Loucy (cell line): ENCODE results near the gene ARSI.

Experiments
- H2AFZ ChIP-seq: fragments of 200-600 bp; sonication (generic); 2 replicates; pipeline ENCODE4 v1.6.0; 2016; ENCODE audit warnings: antibody characterized with exemption, mild to moderate bottlenecking, low read length, moderate library complexity
- H3F3A ChIP-seq: fragments of 200-600 bp; 2 replicates; pipeline ENCODE4 v1.6.0; 2016; ENCODE audit warnings: antibody characterized with exemption, low read depth, mild to moderate bottlenecking
- H3K27me3 ChIP-seq: fragments of 200-600 bp; sonication (generic); 2 replicates; pipeline ENCODE4 v1.6.1; 2014; ENCODE audit warnings: low read length, mild to moderate bottlenecking; ENCODE audit not compliant: insufficient read depth, poor library complexity, severe bottlenecking
- H3K36me3 ChIP-seq: fragments of 200-600 bp; sonication (generic); 2 replicates; pipeline ENCODE4 v1.6.1; 2016; ENCODE audit warnings: low read length; ENCODE audit not compliant: insufficient read depth
- H3K4me1 ChIP-seq: fragments of 200-600 bp; sonication (generic); 2 replicates; pipeline ENCODE4 v1.5.1; 2014; ENCODE audit warnings: low read length, mild to moderate bottlenecking; ENCODE audit not compliant: insufficient read depth, poor library complexity, severe bottlenecking
- H3K4me2 ChIP-seq: fragments of 200-600 bp; sonication (generic); 2 replicates; pipeline ENCODE4 v1.6.0; 2014; ENCODE audit warnings: antibody characterized with exemption, low read length, low read depth, mild to moderate bottlenecking; ENCODE audit not compliant: poor library complexity, severe bottlenecking
- H3K4me3 ChIP-seq: fragments of 200-600 bp; sonication (generic); 2 replicates; pipeline ENCODE4 v1.5.1; 2014; ENCODE audit warnings: low read length, mild to moderate bottlenecking, mixed read lengths; ENCODE audit not compliant: poor library complexity, severe bottlenecking
- H3K79me2 ChIP-seq: fragments of 200-600 bp; sonication (generic); 2 replicates; pipeline ENCODE4 v1.6.1; 2014; ENCODE audit warnings: low read length; ENCODE audit not compliant: insufficient read depth
- H3K9ac ChIP-seq: fragments of 200-600 bp; sonication (generic); 2 replicates; pipeline ENCODE4 v1.6.0; 2014; ENCODE audit warnings: mild to moderate bottlenecking, low read depth, low read length, moderate library complexity; ENCODE audit not compliant: poor library complexity, severe bottlenecking
- H3K9me2 ChIP-seq: fragments of 200-600 bp; sonication (generic); replicated peaks from 2 replicates; pipeline ENCODE4 v1.6.1; 2016; ENCODE audit warnings: low read depth, low read length, mixed read lengths
- H3K9me3 ChIP-seq: fragments of 200-600 bp; sonication (generic); 2 replicates; pipeline ENCODE4 v1.6.1; 2014; ENCODE audit warnings: mild to moderate bottlenecking, antibody characterized with exemption, low read length, low read depth; ENCODE audit not compliant: insufficient read depth
- H4K20me1 ChIP-seq: fragments of 200-600 bp; sonication (generic); 2 replicates; pipeline ENCODE4 v1.6.0; 2014; ENCODE audit warnings: antibody characterized with exemption, low read length, mild to moderate bottlenecking; ENCODE audit not compliant: insufficient read depth, poor library complexity, severe bottlenecking
- EZH2phosphoT487 ChIP-seq: fragments of 200-600 bp; IDR thresholded peaks from 2 replicates; pipeline ENCODE4 v1.6.1; 2018; ENCODE audit warnings: antibody characterized with exemption, mild to moderate bottlenecking, moderate library complexity, borderline replicate concordance
- TF ChIP-seq, protein P1 (sequence below): fragments of 200-600 bp; sonication (generic); conservative IDR thresholded peaks from 2 replicates; pipeline ENCODE4 v1.5.1; 2014; ENCODE audit warnings: mild to moderate bottlenecking, antibody characterized with exemption, low read length

ARSI gene

GRCh38 chr5:150329038-150329437 lies 26.3 kb upstream of the ARSI start:
- no peaks in the 10 kb centered on the region for H4K20me1 ChIP-seq
- no peaks in the 10 kb centered on the region for H3F3A ChIP-seq
- no peaks in the 10 kb centered on the region for H3K27me3 ChIP-seq
- no peak overlapping the region for H2AFZ ChIP-seq
- H3K4me1 ChIP-seq = no peaks in the 10 kb centered on the region
- no peaks in the 10 kb centered on the region for H3K9me3 ChIP-seq
- no peaks in the 10 kb centered on the region for H3K36me3 ChIP-seq
- no peak overlapping the region for H3K4me2 ChIP-seq
- TF ChIP-seq EZH2phosphoT487 = no peak
- TF ChIP-seq, protein P1, sequence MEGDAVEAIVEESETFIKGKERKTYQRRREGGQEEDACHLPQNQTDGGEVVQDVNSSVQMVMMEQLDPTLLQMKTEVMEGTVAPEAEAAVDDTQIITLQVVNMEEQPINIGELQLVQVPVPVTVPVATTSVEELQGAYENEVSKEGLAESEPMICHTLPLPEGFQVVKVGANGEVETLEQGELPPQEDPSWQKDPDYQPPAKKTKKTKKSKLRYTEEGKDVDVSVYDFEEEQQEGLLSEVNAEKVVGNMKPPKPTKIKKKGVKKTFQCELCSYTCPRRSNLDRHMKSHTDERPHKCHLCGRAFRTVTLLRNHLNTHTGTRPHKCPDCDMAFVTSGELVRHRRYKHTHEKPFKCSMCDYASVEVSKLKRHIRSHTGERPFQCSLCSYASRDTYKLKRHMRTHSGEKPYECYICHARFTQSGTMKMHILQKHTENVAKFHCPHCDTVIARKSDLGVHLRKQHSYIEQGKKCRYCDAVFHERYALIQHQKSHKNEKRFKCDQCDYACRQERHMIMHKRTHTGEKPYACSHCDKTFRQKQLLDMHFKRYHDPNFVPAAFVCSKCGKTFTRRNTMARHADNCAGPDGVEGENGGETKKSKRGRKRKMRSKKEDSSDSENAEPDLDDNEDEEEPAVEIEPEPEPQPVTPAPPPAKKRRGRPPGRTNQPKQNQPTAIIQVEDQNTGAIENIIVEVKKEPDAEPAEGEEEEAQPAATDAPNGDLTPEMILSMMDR = no peak
- no peak overlapping the region for H3K4me3 ChIP-seq
- H3K9me2 ChIP-seq = no peaks in the 10 kb centered on the region
- H3K9ac ChIP-seq = no peak overlapping the region
- no peaks in the 10 kb centered on the region for H3K79me2 ChIP-seq

DNA sequence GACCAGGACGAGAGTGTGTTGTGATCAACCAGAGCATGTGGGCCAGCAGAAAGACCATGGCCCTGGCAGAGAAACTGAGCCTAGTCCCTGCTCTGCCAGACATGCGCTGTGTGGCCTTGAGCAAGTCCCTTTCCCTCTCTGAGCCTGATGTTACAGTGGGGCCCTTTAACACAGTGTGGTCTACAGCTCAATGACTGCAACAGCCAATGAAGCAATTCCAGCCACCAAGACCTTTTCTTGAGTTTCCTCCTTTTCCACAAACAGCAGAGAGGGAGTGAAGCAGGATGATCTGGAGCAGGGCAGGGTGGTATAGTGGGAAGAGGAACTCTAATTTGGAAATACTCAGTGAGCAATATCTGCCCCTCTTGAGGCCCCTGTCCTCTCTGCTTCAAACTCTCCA lies 25.8 kb upstream of the ARSI start:
- H3K4me1 ChIP-seq = no peaks in the 10 kb centered on the region
- no peaks in the 10 kb centered on the region for H3K79me2 ChIP-seq
- H3K9me3 ChIP-seq = no peaks in the 10 kb centered on the region
- no peaks in the 10 kb centered on the region for H3K9me2 ChIP-seq
- H3K9ac ChIP-seq = no peak overlapping the region
- no peak overlapping the region for H3K4me3 ChIP-seq
- no peak overlapping the region for H2AFZ ChIP-seq
- H3K36me3 ChIP-seq = no peaks in the 10 kb centered on the region
- H4K20me1 ChIP-seq = no peaks in the 10 kb centered on the region
- H3F3A ChIP-seq = no peaks in the 10 kb centered on the region
- no peak overlapping the region for H3K4me2 ChIP-seq
- no peaks in the 10 kb centered on the region for H3K27me3 ChIP-seq
- TF ChIP-seq, protein P1 = no peak
- TF ChIP-seq EZH2phosphoT487 = no peak

GRCh38 chr5:150327139-150327538 lies 24.4 kb upstream of the ARSI start:
- no peaks in the 10 kb centered on the region for H4K20me1 ChIP-seq
- H3F3A ChIP-seq = no peaks in the 10 kb centered on the region
- no peak overlapping the region for H3K4me2 ChIP-seq
- no peaks in the 10 kb centered on the region for H3K36me3 ChIP-seq
- H3K4me3 ChIP-seq = no peak overlapping the region
- H3K9me2 ChIP-seq = no peaks in the 10 kb centered on the region
- H2AFZ ChIP-seq = no peak overlapping the region
- no peaks in the 10 kb centered on the region for H3K27me3 ChIP-seq
- no peaks in the 10 kb centered on the region for H3K4me1 ChIP-seq
- no peaks in the 10 kb centered on the region for H3K9me3 ChIP-seq
- no peak overlapping the region for H3K9ac ChIP-seq
- TF ChIP-seq EZH2phosphoT487 = no peak
- TF ChIP-seq, protein P1 = no peak
- no peaks in the 10 kb centered on the region for H3K79me2 ChIP-seq
